PFSK-1 (cell line): ENCODE results near the gene C11orf98.

Experiments
- FOXP2 ChIP-seq: optimal IDR thresholded peaks from 2 replicates; pipeline ENCODE3; 2011; ENCODE audit warnings: borderline replicate concordance, control low read depth, inconsistent platforms; ENCODE audit not compliant: insufficient read depth; ENCODE audit errors: extremely low read length, extremely low read depth
- POLR2AphosphoS5 ChIP-seq: IDR thresholded peaks from 2 replicates; pipeline ENCODE4 v1.6.1; 2012; ENCODE audit warnings: low read depth, mild to moderate bottlenecking, control low read depth, low read length, moderate library complexity
- SIN3A ChIP-seq: IDR thresholded peaks from 2 replicates; pipeline ENCODE4 v1.6.1; 2012; ENCODE audit warnings: mild to moderate bottlenecking, low read length, moderate library complexity, borderline replicate concordance; ENCODE audit not compliant: insufficient read depth
- TAF1 ChIP-seq: IDR thresholded peaks from 2 replicates; pipeline ENCODE4 v1.6.1; 2012; ENCODE audit warnings: low read length, control low read depth, borderline replicate concordance; ENCODE audit not compliant: insufficient read depth
- TF ChIP-seq, protein P1 (sequence below), 2 experiments: IDR thresholded peaks; 2 replicates each; pipeline versions ENCODE4 v1.6.1 to v1.8.0; 2011 to 2012; ENCODE audit warnings: low read depth in 2 of 2, low read length in 2 of 2, control low read depth in 1 of 2, inconsistent platforms in 1 of 2, mild to moderate bottlenecking in 1 of 2, moderate library complexity in 1 of 2; ENCODE audit not compliant: insufficient read depth in 1 of 2

C11orf98 gene

DNA sequence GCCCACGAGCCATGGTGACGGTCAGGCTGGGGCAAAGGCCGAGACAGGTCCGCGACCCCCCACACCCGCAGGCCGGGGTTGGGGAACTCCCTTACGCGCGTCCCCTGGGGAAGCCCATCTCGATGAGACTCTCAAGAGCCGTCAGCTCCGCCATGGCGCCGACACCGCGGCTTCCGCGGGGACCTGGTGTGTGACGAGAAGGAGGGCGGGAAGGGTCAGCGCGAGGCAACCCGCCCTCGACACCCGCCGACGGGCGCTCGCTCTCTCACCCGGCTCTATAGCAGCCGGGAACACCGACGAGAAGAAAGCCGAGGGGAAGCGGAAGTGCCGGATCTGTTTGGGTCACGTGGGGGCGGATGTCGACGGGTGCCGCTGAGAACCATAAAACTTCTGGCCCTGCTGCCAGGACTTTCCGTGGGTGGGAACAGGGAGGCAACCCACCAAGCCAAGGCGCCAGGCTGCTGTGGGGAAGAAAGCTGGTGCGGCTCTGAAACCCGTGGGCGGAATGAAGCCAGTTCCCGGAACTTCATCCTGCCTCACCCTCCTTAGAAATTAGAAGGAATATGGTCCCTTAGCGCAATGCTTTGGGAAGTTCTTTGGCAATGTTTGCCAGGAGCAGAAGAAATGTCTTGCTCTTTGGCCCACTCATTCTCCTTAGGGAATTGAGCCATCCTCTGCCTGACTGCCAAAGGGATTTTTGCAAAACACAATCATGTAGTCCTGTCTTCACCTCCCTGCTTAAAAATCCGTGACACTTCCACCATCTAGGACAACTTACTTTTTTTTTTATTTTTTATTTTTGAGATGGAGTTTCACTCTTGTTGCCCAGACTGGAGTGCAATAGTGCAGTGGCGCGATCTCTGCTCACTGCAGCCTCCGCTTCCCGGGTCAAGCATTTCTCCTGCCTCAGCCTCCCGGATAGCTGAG is 14.0 kb upstream of the C11orf98 start, which contains the start of gene UBXN1:
TSS of gene UBXN1 (minus strand) at position 304 of the 927 bp plus-strand sequence. CDS start at position 154, 150 bp downstream.
- TF ChIP-seq FOXP2, result peak; percentile 23
- TF ChIP-seq TAF1, result peak; percentile 60; the same call in 1 of the 2 replicates
- TF ChIP-seq, protein P1, sequence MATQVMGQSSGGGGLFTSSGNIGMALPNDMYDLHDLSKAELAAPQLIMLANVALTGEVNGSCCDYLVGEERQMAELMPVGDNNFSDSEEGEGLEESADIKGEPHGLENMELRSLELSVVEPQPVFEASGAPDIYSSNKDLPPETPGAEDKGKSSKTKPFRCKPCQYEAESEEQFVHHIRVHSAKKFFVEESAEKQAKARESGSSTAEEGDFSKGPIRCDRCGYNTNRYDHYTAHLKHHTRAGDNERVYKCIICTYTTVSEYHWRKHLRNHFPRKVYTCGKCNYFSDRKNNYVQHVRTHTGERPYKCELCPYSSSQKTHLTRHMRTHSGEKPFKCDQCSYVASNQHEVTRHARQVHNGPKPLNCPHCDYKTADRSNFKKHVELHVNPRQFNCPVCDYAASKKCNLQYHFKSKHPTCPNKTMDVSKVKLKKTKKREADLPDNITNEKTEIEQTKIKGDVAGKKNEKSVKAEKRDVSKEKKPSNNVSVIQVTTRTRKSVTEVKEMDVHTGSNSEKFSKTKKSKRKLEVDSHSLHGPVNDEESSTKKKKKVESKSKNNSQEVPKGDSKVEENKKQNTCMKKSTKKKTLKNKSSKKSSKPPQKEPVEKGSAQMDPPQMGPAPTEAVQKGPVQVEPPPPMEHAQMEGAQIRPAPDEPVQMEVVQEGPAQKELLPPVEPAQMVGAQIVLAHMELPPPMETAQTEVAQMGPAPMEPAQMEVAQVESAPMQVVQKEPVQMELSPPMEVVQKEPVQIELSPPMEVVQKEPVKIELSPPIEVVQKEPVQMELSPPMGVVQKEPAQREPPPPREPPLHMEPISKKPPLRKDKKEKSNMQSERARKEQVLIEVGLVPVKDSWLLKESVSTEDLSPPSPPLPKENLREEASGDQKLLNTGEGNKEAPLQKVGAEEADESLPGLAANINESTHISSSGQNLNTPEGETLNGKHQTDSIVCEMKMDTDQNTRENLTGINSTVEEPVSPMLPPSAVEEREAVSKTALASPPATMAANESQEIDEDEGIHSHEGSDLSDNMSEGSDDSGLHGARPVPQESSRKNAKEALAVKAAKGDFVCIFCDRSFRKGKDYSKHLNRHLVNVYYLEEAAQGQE (IDR thresholded peaks at IDR 0.05; ENCODE audit: insufficient read depth in 1 of 2, low read depth in 2 of 2, low read length in 2 of 2), result peak in 1 of 2 experiments; percentile 73; a peak in 2 of 4 replicates
- TF ChIP-seq SIN3A, result peak; percentile 82; the same call in 1 of the 2 replicates
- peak; percentile 72 for TF ChIP-seq POLR2AphosphoS5

DNA sequence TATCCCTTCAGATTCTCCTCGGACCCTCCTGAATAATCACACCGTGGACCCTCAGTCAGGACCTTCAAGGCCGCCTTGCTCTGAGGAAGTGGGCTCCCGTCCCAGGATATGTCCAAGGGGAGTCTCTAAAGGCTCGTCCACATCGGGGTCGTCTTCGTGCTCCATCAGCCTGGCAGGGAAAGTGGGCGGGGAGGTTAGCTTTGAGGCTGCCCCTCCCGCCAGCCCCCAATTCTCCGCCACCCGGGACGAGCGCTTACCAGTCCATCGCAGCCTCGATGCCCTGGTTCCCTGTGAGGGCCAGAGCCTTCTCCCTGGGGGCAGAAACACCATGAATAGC is 13.4 kb upstream of the C11orf98 start:
- TF ChIP-seq FOXP2 (no peak), POLR2AphosphoS5 (no peak), SIN3A (no peak), TAF1 (no peak)
- TF ChIP-seq, protein P1 (IDR thresholded peaks at IDR 0.05; ENCODE audit: insufficient read depth in 1 of 2, low read depth in 2 of 2, low read length in 2 of 2), result no peak

DNA sequence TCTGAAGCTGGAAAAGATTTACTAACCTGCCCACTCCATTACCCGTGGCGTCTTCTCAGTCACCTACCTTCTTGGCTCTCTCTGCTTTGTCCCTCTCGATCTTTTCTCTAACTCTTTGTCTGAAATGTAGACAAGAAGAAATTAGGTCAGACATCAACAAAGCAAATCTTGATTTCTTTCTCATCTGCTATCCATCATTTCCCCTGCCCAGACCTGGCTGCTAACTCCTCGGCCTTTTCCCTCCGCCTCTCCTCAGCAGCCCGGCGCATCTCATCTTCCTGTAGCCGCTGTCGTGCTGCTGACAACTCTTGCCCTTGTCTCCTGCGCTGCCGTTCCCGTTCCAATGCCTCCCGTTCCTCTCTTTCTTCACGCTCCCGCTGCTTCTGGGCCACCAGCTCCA is 12.7 kb upstream of the C11orf98 start:
- TF ChIP-seq FOXP2, result no peak
- TF ChIP-seq, protein P1 (IDR thresholded peaks at IDR 0.05; ENCODE audit: insufficient read depth in 1 of 2, low read depth in 2 of 2, low read length in 2 of 2), result no peak

DNA sequence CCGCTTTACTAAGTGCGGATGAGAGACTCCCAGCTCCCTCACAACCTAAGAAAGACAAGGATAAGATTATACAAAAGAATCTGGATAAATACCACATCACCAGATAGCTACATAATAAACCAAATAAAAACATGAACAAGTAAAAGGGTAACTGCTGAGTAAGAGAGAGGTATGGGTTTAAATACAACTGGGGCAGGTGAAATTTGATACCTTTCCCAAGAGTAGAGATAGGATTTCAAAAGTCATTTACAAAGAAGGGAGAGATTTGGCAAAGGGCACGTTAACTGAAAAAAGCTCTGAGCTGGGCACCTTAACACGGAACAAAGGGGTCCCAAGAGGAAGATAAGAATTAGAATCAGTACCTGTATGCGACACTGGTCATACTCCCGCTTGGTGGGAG is 12.1 kb upstream of the C11orf98 start:
- TF ChIP-seq, protein P1 (IDR thresholded peaks at IDR 0.05; ENCODE audit: insufficient read depth in 1 of 2, low read depth in 2 of 2, low read length in 2 of 2), result no peak
- TF ChIP-seq SIN3A (no peak), TAF1 (no peak), FOXP2 (no peak), POLR2AphosphoS5 (no peak)

DNA sequence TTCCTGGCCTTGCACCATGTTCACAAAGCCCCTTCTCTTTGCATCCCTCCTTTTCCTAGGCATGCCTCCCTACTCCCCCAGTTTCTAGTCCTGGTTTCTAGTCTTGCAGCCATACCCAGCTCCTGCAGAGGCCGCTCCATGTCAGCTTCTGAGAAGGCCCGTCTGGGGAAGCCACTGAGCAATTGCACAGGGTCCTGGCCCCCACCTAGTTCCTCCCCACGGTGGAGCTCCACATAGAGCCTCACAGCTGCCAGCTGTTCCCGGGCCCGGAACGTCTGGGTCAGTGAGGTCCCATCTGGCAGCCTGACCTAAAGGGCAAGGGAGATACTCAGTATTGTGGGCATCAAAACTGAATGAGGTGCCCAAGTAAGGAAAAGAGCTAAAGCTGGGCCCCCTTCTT is 11.7 kb upstream of the C11orf98 start:
- TF ChIP-seq FOXP2 (no peak), POLR2AphosphoS5 (no peak), TAF1 (no peak), SIN3A (no peak)
- TF ChIP-seq, protein P1 (IDR thresholded peaks at IDR 0.05; ENCODE audit: insufficient read depth in 1 of 2, low read depth in 2 of 2, low read length in 2 of 2), result no peak
